Measurements from ENCODE around the gene CSRNP3. TPM values are rescaled to one million over a fixed set of nuclear protein-coding genes. Genes with fewer than 3 reads are reported as not detected.

CSRNP3 gene
- total RNA-seq, 2 donors from 2014 or later, result 8.3 to 16.1 TPM

GRCh38 chr2:165440367-165440766 lies 29.1 kb upstream of the CSRNP3 start:
- Histone ChIP-seq H3K27me3 (ENCODE audit: control insufficient read depth, insufficient read depth, low read length, poor library complexity, severe bottlenecking) (no peaks in the 10 kb centered on the region), H3K36me3 (ENCODE audit: control insufficient read depth, insufficient read depth, low read length) (no peaks in the 10 kb centered on the region), H3K27ac (ENCODE audit: low read depth, low read length) (no peak overlapping the region), H3K9ac (ENCODE audit: extremely low read depth, low read length, poor library complexity, severe bottlenecking) (no peak overlapping the region), H3K4me1 (ENCODE audit: control insufficient read depth, insufficient read depth, low read length) (peaks cover 14% of the 10 kb centered on the region), H3K9me3 (ENCODE audit: control insufficient read depth, low read length) (no peaks in the 10 kb centered on the region), H3K4me3 (ENCODE audit: low read length) (no peak overlapping the region)
- Mint-ChIP-seq H3K27ac (no peak overlapping the region), H3K4me1 (peaks cover 36% of the 10 kb centered on the region), H3K4me3 (no peak overlapping the region), H3K36me3 (ENCODE audit: low read depth) (no peaks in the 10 kb centered on the region), H3K27me3 (ENCODE audit: insufficient read depth) (no peaks in the 10 kb centered on the region), H3K9me3 (no peaks in the 10 kb centered on the region)
- WGBS, 2 experiments (ENCODE audit: insufficient coverage in 1 of 2, insufficient read length in 1 of 2), result 40 to 83% methylated on average over 1 of the region's 1 CpG
- TF ChIP-seq CTCF (conservative IDR thresholded peaks at IDR 0.05), result no peak
- no peak for DNase-seq

GRCh38 chr2:165443511-165443910 lies 26.0 kb upstream of the CSRNP3 start:
- Histone ChIP-seq H3K27me3 (ENCODE audit: control insufficient read depth, insufficient read depth, low read length, poor library complexity, severe bottlenecking) (no peaks in the 10 kb centered on the region), H3K4me3 (ENCODE audit: low read length) (no peak overlapping the region), H3K9ac (ENCODE audit: extremely low read depth, low read length, poor library complexity, severe bottlenecking) (no peak overlapping the region), H3K9me3 (ENCODE audit: control insufficient read depth, low read length) (no peaks in the 10 kb centered on the region), H3K27ac (ENCODE audit: low read depth, low read length) (no peak overlapping the region), H3K4me1 (ENCODE audit: control insufficient read depth, insufficient read depth, low read length) (peaks cover 5% of the 10 kb centered on the region), H3K36me3 (ENCODE audit: control insufficient read depth, insufficient read depth, low read length) (no peaks in the 10 kb centered on the region)
- TF ChIP-seq CTCF (conservative IDR thresholded peaks at IDR 0.05), result no peak
- H3K27ac Mint-ChIP-seq, result no peak overlapping the region
- no peaks in the 10 kb centered on the region for H3K9me3 Mint-ChIP-seq
- no peaks in the 10 kb centered on the region for H3K36me3 Mint-ChIP-seq (ENCODE audit: low read depth)
- 100% methylated on average over 1 of the region's 1 CpG; no CpG with 5 or more reads in 1 of the 2 experiments for WGBS, 2 experiments (ENCODE audit: insufficient coverage in 1 of 2, insufficient read length in 1 of 2)
- no peaks in the 10 kb centered on the region for H3K27me3 Mint-ChIP-seq (ENCODE audit: insufficient read depth)
- no peak overlapping the region for H3K4me3 Mint-ChIP-seq
- H3K4me1 Mint-ChIP-seq, result peaks cover 20% of the 10 kb centered on the region
- DNase-seq, result no peak

- H3K9ac ChIP-seq (ENCODE audit: extremely low read depth, low read length, poor library complexity, severe bottlenecking), result no peak overlapping the region
- H3K4me3 ChIP-seq (ENCODE audit: low read length), result no peak overlapping the region
- Mint-ChIP-seq H3K4me1 (peaks cover 6% of the 10 kb centered on the region), H3K36me3 (ENCODE audit: low read depth) (no peaks in the 10 kb centered on the region), H3K27me3 (ENCODE audit: insufficient read depth) (no peaks in the 10 kb centered on the region), H3K27ac (no peak overlapping the region), H3K4me3 (no peak overlapping the region), H3K9me3 (no peaks in the 10 kb centered on the region)
- DNase-seq, result no peak
- H3K27ac ChIP-seq (ENCODE audit: low read depth, low read length), result no peak overlapping the region
- no peaks in the 10 kb centered on the region for H3K4me1 ChIP-seq (ENCODE audit: control insufficient read depth, insufficient read depth, low read length)
- TF ChIP-seq CTCF (conservative IDR thresholded peaks at IDR 0.05), result no peak
- H3K36me3 ChIP-seq (ENCODE audit: control insufficient read depth, insufficient read depth, low read length), result no peaks in the 10 kb centered on the region
- H3K9me3 ChIP-seq (ENCODE audit: control insufficient read depth, low read length), result no peaks in the 10 kb centered on the region
- H3K27me3 ChIP-seq (ENCODE audit: control insufficient read depth, insufficient read depth, low read length, poor library complexity, severe bottlenecking), result no peaks in the 10 kb centered on the region
- WGBS, 2 experiments (ENCODE audit: insufficient coverage in 1 of 2, insufficient read length in 1 of 2), result 76 to 88% methylated on average over 2 to 3 of the region's 3 CpGs
These were observed 21.1 kb upstream of the CSRNP3 start for GRCh38 chr2:165448406-165448805.

Measured in endodermal cell (in vitro differentiated cells).